OCI-LY1 (cell line): Measurements from ENCODE around the gene AKT3.

ENCODE experiments used
- H2AFZ ChIP-seq: fragments of 200-600 bp; sonication (generic), shearing (Covaris generic); 2 replicates; pipeline ENCODE4 v1.6.0; 2014; ENCODE audit warnings: antibody characterized with exemption, mild to moderate bottlenecking, low read length
- H3F3A ChIP-seq: fragments of 200-600 bp; sonication (generic), shearing (Covaris generic); 2 replicates; pipeline ENCODE4 v1.6.0; 2014; ENCODE audit warnings: mild to moderate bottlenecking, antibody characterized with exemption, low read length, moderate library complexity; ENCODE audit not compliant: insufficient read depth
- H3K27ac ChIP-seq: fragments of 200-600 bp; sonication (generic); 2 replicates; pipeline ENCODE4 v1.5.1; 2014; ENCODE audit warnings: low read length, mixed run types, mild to moderate bottlenecking, low read depth; ENCODE audit not compliant: poor library complexity, severe bottlenecking
- H3K27me3 ChIP-seq: fragments of 200-600 bp; sonication (generic); 2 replicates; pipeline ENCODE4 v1.6.0; 2014; ENCODE audit warnings: antibody characterized with exemption, mild to moderate bottlenecking, low read length, moderate library complexity; ENCODE audit not compliant: insufficient read depth
- H3K36me3 ChIP-seq: fragments of 200-600 bp; sonication (generic); 2 replicates; pipeline ENCODE4 v1.6.1; 2014; ENCODE audit warnings: mild to moderate bottlenecking, antibody characterized with exemption, low read length, moderate library complexity, mixed read lengths; ENCODE audit not compliant: insufficient read depth
- H3K4me1 ChIP-seq: fragments of 200-600 bp; sonication (generic); 2 replicates; pipeline ENCODE4 v1.5.1; 2014; ENCODE audit warnings: mild to moderate bottlenecking, low read length, moderate library complexity; ENCODE audit not compliant: insufficient read depth, severe bottlenecking
- H3K4me2 ChIP-seq: fragments of 200-600 bp; sonication (generic), shearing (Covaris generic); 2 replicates; pipeline ENCODE4 v1.6.1; 2014; ENCODE audit warnings: low read length
- H3K4me3 ChIP-seq: fragments of 200-600 bp; sonication (generic); 2 replicates; pipeline ENCODE4 v1.5.1; 2014; ENCODE audit warnings: low read length, low read depth, mild to moderate bottlenecking, mixed read lengths; ENCODE audit not compliant: poor library complexity, severe bottlenecking
- H3K79me2 ChIP-seq: fragments of 200-600 bp; shearing (Covaris generic); 2 replicates; pipeline ENCODE4 v1.6.1; 2016; ENCODE audit warnings: mixed run types, low read length, mixed read lengths; ENCODE audit not compliant: insufficient read depth
- H3K9ac ChIP-seq: fragments of 200-600 bp; sonication (generic), shearing (Covaris generic); 2 replicates; pipeline ENCODE4 v1.6.1; 2014; ENCODE audit warnings: mild to moderate bottlenecking, low read length, mixed read lengths
- H3K9me2 ChIP-seq: fragments of 200-600 bp; sonication (generic), shearing (Covaris generic); 2 replicates; pipeline ENCODE4 v1.6.1; 2014; ENCODE audit warnings: low read depth, mild to moderate bottlenecking, low read length, mixed read lengths
- H3K9me3 ChIP-seq: fragments of 200-600 bp; shearing (Covaris generic); 2 replicates; pipeline ENCODE4 v1.6.1; 2014; ENCODE audit warnings: low read length, mixed read lengths
- H4K20me1 ChIP-seq: fragments of 200-600 bp; sonication (generic), shearing (Covaris generic); 2 replicates; pipeline ENCODE4 v1.6.0; 2016; ENCODE audit warnings: mild to moderate bottlenecking, low read length; ENCODE audit not compliant: insufficient read depth
- EZH2 ChIP-seq: fragments of 200-600 bp; sonication (generic), shearing (Covaris generic); IDR thresholded peaks from 2 replicates; pipeline ENCODE4 v1.8.0; 2017; ENCODE audit warnings: borderline replicate concordance, mixed run types, mild to moderate bottlenecking, antibody characterized with exemption, low read length, moderate library complexity, mixed read lengths
- TF ChIP-seq, protein P1 (sequence below): fragments of 200-600 bp; sonication (generic), shearing (Covaris generic); IDR thresholded peaks from 2 replicates; pipeline ENCODE4 v1.5.1; 2017; ENCODE audit warnings: mild to moderate bottlenecking, antibody characterized with exemption, low read length, moderate library complexity, mixed read lengths

The AKT3 gene

DNA sequence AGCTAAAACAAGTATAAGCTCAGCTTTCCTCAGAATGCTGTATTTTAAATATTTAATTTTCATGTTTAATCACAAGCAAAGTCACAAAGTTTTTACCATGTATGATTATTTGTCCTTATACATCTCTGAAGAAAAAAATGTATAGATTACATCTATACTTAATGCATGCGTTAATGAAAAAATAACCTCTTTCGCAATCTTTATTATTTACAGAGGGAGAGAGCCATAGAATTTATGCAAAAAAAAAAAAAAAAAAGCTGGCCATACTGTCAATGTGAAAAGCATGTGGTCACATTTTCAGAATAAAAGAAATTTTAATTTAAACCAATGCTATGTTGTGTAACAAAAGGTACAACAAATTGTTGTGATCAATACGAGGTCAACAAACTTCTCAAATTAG, 148.2 kb downstream of the AKT3 start:
- Histone ChIP-seq H3K27ac (no peak overlapping the region), H3K4me1 (no peaks in the 10 kb centered on the region), H2AFZ (no peak overlapping the region), H3K9me3 (no peaks in the 10 kb centered on the region), H3K9me2 (no peaks in the 10 kb centered on the region), H3K4me2 (no peak overlapping the region), H3K36me3 (no peaks in the 10 kb centered on the region), H3K79me2 (no peaks in the 10 kb centered on the region), H3K9ac (no peak overlapping the region), H3F3A (no peaks in the 10 kb centered on the region), H4K20me1 (no peaks in the 10 kb centered on the region), H3K4me3 (no peak overlapping the region), H3K27me3 (no peaks in the 10 kb centered on the region)
- no peak for TF ChIP-seq EZH2
- TF ChIP-seq, protein P1, sequence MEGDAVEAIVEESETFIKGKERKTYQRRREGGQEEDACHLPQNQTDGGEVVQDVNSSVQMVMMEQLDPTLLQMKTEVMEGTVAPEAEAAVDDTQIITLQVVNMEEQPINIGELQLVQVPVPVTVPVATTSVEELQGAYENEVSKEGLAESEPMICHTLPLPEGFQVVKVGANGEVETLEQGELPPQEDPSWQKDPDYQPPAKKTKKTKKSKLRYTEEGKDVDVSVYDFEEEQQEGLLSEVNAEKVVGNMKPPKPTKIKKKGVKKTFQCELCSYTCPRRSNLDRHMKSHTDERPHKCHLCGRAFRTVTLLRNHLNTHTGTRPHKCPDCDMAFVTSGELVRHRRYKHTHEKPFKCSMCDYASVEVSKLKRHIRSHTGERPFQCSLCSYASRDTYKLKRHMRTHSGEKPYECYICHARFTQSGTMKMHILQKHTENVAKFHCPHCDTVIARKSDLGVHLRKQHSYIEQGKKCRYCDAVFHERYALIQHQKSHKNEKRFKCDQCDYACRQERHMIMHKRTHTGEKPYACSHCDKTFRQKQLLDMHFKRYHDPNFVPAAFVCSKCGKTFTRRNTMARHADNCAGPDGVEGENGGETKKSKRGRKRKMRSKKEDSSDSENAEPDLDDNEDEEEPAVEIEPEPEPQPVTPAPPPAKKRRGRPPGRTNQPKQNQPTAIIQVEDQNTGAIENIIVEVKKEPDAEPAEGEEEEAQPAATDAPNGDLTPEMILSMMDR = no peak

DNA sequence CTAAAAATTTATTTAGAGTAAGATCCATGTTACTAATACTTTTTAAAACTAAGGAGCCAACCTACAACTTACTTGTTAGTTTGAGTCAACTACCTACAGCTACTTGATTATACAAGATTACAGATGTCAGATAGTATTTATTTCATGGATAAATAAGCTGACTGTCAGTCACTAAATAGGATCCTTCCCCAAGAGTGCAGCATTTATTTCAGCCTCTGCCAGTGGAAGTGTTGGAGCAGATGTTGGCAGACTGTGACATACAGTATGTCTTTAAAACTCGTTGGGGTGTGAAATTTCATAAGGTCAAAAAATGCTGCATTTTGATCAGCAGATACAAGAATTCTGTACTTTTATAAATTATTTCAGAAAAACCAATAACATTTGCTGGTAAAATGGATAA, 156.2 kb downstream of the AKT3 start:
- Histone ChIP-seq H2AFZ (no peak overlapping the region), H3K4me1 (no peaks in the 10 kb centered on the region), H3K4me3 (no peak overlapping the region), H3K27me3 (no peaks in the 10 kb centered on the region), H3K4me2 (no peak overlapping the region), H3K9ac (no peak overlapping the region), H3K9me3 (no peaks in the 10 kb centered on the region), H3K79me2 (no peaks in the 10 kb centered on the region), H4K20me1 (no peaks in the 10 kb centered on the region), H3K36me3 (no peaks in the 10 kb centered on the region), H3F3A (no peaks in the 10 kb centered on the region), H3K27ac (no peak overlapping the region), H3K9me2 (no peaks in the 10 kb centered on the region)
- no peak for TF ChIP-seq EZH2
- TF ChIP-seq, protein P1 = no peak

DNA sequence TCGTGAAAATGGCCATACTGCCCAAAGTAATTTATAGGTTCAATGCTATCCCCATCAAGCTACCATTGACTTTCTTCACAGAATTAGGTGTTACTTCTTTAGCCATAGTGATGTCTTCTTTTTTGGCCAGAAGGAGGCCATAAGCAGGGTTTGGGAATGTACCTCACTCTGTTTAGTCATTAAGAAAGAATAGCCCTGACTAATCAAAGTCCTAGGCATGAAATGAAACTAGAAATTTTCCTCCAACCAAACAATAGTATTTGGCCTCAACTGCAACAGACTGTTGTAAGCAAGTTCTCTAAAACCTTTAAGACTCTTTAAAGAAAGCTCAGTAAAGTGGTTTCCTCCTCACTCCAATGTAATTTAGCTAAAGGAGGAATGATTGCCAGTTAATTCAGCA, 163.9 kb downstream of the AKT3 start:
- TF ChIP-seq EZH2 = no peak
- TF ChIP-seq, protein P1 = no peak
- no peaks in the 10 kb centered on the region for H3K9me2 ChIP-seq
- H3K36me3 ChIP-seq = no peaks in the 10 kb centered on the region
- no peaks in the 10 kb centered on the region for H3K27me3 ChIP-seq
- no peaks in the 10 kb centered on the region for H3F3A ChIP-seq
- H3K27ac ChIP-seq = no peak overlapping the region
- no peak overlapping the region for H2AFZ ChIP-seq
- H3K4me3 ChIP-seq = no peak overlapping the region
- H3K79me2 ChIP-seq = no peaks in the 10 kb centered on the region
- no peak overlapping the region for H3K4me2 ChIP-seq
- no peaks in the 10 kb centered on the region for H3K4me1 ChIP-seq
- H3K9me3 ChIP-seq = no peaks in the 10 kb centered on the region
- H3K9ac ChIP-seq = no peak overlapping the region
- H4K20me1 ChIP-seq = no peaks in the 10 kb centered on the region
